ENCODE data around the gene EHD4.

Gene EHD4

DNA sequence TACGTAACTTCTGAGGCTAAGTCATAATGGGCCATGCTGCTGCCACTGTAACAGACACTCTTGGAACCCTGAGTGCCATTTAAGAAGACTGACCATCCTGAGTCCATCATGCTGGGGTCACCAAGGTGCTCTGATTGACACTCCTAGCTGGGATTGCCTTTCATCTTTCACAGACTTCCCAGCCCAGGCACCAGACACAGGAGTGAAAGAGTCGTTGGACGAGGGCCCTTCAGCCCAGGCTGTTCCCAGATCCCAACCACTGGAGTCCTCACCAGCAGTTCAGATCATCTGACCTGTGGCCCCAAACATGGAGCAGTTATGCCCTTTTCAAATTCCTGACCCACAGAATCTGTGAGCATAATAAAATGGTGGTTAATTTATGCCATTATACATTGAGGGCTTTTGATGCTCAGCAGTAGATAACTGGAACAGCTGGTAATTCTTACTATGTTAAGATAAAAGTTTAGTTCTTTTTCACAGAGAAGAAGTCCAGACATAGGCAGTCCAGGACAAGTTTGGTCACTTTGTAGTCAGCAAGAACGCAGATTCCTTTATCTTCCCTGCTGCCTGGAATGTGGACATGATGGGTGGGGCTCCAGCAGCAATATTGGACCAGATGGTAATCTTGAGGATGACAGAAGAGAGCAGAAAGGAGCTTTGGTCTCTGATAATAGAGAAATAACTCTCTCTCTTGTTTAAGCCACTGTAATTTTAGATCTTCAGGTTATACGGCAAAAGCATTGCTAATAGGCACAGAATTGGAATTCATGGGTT, 7.3 kb upstream of the EHD4 start:
- DNase-seq: no peak

DNA sequence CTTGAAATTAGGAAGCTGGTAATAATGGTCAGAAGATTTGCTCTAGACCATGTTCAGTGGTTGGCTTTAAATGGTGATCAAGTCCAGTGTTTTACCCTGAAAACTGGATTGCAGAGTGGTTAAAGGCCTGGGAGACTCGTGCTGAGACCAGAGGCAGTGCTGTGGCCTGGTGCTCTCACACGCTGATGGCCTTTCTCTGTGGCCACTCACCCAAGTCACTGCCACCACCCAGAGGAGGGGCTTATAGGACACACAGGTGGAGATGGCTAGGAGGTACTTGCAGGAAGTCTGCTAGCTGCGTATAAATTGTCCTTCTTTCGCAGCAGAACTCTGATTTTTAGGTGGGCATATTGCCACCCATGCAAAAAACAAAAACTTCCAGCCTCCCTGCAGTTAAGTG, 6.2 kb upstream of the EHD4 start:
- DNase-seq: no peak

DNA sequence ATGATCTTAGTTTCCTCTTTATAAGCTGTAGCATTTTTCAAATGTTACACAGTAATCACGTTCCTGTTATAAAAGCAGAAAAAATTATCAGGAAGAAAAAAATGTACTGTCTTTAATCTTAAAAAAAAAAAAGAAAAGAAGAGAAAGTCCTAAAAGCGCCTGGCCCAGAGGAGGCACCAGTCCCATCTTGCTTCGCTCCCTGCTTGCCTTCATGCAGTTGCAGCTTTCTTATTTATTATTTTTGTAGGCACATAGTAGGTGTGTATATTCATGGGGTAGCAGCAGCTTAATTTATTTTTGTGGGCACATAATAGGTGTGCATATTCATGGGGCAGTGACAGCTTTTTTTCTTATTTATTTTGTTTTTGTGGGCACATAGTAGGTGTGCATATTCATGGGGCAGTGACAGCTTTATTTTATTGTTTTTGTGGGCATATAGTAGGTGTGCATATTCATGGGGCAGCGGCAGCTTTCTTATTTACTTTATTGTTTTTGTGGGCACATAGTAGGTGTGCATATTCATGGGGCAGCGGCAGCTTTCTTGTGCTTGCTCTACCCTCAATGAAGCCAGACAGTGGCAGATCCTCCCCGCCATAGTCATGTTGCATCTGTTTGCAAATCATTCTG, 5.5 kb upstream of the EHD4 start:
- no peak for DNase-seq

DNA sequence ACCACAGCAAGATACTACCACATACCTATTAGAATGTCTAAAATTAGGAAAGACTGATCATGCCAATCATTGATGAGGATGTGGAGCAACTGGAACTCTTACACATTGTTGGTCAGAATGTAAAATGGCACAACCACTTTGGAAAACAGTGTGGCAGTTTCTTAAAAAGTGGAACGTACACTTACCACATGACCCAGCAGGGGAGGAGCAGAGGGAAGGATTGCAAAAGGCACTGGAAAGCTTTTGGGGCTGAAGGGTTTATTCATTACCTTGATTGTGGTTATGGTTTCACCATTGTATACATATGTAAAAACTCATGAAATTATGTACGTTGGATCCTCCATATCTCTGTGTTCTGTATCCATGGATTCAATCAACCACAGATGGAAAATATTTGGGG, 3.3 kb upstream of the EHD4 start:
- DNase-seq: no peak

DNA sequence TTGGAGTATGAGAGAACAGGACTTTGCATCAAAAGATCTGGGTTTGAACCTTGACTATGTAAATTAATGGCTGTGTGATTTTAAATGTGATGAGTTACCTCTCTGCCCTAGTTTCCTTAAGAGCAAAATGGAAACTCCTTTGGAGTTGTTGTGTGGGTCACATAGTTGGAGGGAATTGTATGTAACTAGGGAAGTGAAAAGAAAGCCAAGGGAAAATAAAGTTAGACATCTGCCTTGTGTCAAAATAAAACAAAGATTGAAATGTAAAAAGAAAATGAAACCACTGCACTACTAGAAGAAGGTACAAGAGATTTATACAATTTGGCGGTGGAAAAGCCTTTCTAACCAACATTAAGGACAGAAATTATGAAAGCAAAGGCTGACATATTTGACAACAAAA, 1.7 kb upstream of the EHD4 start:
- no peak for DNase-seq

DNA sequence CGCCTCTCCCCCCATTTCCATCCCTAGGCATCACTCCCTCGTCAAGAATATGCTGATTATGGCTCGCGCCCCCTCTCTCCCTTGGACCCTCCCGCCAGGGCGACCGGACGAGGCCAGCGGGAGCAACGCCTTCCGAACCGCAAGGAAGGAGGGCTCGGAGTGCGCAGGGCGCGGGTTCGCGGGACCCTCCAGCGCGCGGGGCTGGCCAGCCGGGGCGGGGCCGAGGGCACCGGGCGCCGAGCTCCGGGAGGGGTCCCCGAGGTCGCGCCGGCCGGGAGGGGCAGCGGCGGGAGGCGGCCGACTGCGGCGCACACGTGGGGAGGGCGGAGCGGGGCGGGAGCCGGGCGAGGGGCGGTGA, 483 bp downstream of the EHD4 start:
- no peak for DNase-seq

DNA sequence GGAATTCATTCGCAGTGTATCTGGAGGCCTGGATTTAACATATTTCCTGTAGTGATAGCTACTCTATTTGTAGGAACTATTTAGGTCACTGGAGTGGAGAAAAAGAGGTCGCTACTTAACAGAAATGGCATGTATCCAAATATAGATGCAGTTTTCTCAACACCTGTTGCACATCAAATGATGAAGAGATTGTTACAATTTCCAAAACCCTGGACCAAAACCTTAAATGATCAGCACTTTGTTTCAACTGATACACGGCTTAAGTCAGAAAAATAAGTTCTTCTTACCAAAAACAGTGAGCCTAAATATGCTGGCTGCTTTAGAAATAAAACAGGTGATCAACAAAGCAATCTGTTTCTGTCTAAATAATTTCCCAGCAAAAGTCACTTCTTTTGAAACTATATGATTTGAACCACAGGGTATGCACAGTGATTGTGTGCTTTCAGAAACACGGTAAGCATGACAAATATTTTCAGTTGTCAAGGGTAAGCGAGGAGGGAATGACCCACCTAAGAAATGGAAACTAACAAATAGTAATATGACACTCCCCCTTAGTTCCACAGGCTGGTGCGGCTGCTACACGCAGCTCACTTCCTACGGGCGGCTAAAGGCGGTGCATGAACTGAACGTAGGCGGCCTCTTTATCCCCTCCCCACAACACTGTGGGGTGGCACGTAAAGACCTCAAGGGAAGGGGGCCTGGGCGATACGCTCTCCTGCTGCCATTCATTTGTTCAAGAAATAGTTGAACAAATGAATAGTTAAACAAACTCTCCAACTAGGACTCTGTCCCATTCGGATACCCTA, 1.1 kb downstream of the EHD4 start:
- DNase-seq: no peak

DNA sequence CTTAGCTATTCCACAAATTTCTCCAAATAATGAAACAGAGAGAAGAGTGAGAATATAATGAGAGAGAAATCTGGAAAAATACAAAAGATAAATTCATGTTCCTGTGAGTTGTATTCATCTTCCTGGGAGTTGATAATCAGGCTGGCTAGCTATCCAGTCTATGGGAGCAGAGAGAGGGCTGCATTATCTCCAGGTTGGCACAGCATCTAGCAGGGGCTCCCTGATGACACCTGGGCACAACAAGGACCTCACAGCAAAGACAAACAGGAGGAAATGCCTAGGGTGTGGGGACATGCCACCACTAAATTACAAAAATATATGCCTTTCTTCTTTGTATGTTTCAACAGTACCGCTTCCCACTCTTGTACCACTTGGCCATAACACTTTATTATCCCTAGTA, 1.9 kb downstream of the EHD4 start:
- DNase-seq: no peak

DNA sequence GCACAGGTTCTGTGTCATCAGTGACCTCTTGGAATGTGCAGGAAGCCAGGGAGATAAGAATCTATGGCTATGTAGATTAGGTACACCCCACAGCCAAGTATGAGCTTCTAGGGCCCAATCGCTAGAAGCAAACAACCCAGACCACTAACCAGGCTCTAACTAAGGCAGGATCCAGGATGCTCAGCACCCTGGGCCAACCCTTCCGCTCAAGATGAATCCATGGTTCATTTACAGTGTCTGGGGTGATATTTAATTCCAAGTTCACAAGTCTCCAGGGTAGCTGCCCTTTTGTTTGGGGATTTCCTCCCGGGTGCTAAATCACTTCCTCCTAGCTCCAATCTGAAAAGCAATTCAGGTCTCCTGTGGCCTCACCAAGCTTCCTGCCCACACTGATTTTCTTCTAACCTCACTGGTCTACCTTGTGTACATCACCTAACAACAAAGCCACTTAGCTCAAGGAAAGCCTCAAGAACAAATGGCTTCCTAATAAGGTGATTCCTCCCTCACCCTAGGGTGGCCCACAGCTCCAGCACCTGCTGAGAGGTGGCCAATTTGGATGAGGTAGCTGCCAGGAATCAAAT, 2.4 kb downstream of the EHD4 start:
- no peak for DNase-seq

DNA sequence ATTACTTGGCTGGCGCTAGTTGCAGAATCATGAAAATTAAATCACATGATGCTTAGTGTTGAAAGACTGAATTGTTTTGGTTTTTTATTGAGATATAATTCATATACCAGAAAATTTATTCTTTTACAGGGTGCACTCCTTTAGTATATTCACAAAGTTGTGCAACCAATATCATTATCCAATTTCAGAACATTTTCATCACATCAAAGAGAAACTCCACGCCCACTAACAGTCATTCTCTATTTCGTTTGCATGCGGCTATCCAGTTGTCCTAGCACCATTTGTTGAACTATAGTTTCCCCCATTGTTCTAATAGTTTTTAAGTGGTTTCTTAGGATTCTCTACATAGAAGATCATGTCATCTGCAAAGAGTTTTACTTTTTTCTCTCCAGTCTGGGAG, 3.7 kb downstream of the EHD4 start:
- DNase-seq: no peak

DNA sequence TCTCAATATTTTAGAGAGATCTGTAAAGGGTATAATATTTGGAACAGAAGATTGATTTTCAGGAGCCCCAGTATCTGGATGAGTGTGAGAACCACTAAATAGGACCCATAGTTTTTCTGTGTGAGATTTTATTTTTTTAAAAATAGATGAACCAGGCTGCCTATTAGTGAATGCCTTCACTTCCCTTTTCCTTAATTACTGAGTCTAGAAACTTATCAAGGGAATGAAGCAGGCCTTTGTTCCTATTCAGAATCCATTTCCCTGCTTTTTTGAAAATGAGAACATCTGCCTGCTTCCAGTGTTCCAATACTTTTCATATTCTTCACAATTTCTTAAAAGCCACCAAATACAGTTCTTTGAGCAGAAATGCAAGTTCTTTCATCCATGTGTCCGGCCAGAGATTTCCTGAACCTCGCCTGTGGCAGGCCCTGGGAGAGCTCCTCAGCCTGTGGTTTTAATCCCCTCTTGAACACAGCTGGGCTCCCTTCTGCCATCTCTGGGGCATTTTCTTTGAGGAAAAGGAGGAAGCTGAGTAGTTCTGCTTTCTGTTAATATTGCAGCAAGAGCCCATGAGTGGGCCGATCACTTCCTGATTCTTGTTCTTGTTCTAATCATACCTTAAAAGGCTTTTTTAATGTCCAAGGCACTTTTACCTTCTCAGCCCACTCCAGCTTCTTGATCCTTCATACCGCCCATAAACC, 4.7 kb downstream of the EHD4 start:
- DNase-seq: no peak

DNA sequence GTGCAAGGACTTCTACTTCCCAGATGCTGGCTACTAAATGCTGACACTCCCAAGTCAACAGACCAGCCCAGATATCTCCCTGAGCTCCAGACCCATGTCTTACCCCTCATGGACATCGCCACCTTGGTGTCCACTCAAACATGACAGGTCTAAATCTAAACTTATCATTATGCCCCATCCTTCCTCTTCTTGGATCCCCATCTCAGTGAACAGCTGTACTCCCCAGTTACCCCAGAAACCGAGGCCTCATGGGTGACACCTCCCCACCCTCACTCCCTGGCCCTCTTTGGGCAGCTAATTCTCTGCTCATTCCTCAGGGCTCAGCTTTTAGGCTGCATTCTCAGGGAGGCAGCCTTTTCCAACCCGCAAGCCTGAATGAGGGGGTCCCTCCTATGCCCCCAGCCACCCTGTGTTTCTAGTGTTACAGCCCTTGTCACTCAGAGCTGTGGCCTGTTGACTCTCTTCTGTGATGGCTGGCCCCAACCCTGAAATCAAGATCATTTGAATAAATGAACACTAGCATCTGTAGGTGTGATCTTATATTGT, 5.4 kb downstream of the EHD4 start:
- DNase-seq: no peak

DNA sequence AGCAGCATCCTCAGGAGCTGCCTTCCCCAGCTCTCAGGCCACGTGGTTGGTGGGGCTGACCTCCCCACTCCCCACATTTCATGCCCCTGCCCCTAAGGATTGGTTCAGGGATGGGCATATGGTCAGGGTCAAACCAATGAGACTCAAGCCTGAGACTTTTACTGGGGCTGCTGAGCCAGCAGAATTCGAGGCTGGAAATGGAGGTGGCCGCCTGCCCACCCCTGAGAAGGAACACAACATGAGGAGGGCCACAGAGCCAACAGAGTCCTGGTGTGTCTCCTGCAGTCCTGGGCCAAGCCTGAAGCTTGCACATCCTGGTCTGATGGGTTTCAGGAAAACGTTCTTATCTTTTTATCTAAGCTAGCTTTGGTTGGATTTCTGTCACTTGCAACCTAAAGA, 5.9 kb downstream of the EHD4 start:
- DNase-seq: no peak

DNA sequence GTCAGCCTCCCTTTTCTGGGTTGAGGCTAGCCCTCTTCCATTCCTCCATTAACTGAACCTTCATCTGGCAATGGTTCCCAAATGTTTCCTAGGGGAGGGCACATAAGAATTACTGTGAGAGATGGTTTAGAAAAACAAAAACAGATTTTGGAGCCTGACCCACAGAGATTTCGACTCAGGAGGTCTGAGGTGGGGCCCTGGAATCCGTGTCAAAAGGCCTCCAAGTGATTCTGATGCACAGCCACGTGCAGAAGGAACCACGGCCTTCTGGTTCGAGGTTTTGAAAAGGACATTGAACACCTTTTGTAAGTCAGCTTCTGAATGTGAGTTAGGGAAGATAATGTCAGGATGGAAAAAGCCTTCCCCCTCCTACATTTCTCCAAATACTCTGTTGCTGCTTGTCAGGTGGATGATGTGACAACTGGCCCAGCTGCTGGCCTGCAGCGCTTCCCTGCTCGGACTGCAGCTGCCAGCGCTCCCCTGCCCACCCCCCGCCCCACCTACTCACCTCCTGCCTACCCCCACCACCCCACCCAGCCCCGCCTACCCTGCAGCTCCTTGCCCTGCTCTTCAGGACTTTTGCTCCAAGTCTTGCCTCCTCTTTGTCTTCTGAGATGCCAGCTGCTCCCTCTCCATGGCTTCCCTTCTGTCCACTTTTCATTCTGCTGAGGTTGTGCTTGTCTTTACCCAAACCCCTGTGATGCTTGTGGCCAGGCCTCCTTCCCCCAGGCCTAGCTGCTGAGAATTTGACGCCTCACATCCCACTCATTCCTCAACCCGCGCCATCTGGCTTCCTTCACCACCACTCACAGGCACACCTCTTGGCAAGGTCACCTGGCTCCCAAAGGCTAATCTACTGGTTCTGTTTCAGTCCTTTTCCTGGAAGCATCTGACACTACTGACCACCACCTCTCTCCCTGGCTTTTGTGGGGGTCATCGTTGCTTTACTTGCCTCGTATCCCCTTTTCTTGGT, 6.6 kb downstream of the EHD4 start:
- no peak for DNase-seq

DNA sequence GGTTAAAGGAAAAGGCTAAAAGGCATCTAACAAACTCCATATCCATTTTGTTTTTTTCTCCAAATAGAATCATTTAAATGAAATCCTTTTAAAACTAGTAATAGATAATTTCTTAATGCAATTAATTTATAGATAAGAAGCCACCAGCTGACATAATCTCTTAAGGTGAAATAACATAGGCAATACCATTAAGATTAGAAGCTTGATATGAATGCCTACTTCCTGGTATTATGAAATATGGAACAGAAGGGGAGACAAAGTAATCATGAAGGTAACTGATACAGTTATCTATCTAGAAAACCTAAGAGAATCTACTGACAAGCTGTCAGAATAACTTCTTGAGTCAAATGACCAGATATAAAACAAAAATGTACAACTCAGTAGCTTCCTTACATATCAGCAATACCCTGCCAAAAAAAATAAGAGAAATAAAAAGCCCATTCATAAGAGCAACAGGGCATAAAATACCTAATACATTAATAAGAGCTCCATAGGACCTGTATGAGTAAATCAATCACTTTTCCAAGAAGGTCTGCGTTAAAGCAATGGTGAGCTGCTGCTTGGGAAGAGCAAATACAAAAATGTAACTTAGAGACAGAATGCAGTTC, 10.7 kb downstream of the EHD4 start:
- DNase-seq: no peak

DNA sequence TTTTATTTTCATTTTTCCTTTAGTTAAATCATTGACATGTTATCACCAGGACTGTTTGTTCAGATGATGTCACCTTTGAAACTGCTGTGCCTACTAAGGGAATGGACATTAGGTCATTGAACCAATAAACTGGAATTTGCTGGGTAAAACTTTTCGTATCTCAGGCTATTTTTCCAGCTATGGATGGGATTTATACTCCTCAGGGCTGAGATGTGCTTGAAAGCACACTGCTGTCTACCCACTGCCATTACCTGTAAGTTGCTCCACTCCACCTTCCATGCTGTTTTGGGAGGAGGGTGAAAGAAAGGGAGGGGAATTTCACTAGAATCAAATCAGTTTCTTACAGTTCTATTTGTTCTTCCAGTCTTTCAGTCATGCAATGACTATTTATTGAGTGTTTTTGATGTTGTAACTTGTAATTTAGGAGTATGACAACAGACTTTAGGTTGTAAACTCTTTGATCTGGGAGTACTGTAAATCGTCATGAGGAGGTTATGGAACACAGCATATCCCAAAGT, 11.3 kb downstream of the EHD4 start:
- no peak for DNase-seq

DNA sequence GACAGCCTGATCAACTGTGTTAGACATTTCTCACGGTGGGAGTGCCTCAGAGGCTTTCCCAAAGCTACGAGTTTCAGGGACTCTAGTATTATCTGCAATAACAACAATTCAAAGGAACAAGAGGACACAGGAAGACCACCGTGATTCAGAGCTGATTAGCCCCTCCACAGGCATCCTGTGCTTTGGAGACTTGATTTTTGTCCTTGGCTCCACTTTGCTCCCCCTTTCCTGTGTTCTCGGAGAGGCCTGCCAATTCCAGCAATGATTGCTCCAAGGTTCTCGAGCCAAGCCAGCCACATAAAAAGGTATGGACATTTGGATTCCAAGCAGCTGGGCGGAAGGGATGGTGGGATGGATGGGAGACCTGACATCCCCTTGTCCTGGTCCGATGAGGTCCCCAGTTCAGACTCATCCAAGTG, 14.3 kb downstream of the EHD4 start:
- DNase-seq: no peak

DNA sequence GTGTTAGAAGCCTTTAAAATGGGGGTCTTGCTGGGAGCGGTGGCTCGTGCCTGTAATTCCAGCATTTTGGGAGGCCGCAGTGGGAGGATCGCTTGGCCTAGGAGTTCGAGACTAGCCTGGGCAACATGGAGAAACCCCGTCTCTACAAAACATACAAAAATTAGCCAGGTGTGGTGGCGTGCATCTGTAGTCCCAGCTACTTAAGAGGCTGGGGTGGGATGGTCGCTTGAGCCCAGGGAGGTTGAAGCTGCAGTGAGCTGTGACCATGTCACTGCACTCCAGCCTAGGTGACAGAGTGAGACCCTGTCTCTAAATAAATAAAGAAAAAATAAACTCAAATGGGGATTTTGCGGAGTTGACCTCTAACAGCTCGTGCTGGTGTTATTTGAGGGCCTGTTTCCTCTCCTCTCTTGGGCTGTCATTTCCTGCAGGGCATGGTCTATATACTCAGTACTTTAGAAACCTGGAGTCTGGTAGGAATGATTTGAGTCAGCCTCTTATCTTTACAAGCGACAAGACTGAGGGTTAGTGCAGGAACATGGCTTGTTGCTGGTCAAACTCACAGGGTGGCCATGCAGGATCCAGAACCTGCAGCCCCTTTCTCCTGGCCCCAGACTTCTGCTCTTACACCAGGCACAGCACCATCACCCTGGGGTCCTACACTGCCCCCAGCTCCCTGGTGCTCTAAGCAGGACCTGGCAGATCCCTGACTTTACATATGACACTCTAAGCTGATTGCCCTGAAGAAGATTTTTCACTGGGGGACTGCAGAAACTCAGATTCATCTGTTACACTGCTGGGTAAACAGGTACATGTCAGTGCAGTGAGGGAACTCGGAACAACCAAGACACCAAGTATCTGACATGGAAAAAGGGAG, 15.1 kb downstream of the EHD4 start:
- no peak for DNase-seq

DNA sequence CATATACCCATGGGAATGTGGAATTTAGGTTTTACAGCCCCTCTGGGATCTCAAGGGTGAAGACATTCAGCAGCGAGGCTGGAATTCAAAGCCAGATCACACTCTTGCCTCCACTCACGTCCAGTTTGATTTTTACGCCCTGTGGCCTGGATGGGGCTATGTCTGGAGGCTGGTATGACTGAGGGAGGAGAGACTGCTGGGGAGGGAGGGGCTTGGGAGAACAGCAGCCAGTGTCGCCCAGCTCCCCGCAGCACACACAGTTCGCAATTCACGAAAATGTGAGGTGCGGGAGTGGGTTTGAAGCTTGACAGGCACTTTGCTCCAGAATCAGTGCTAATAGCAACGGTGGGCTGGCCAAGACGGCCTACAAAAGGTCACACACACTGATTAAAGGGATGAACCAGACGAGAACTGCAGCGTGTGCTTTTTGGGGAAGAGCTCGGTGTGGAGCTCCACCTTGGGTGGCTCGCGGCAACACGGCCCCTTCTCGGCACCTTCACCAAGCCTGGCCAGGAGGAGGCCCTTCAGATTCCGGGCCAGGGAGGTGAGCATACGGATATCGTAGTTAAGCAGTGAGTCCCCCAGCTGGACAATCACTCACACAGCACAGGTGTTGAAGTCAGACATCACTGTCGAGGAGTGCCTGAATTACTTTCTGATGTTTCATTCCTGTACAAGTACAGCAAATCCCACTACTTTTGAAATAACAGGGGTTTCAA, 16.4 kb downstream of the EHD4 start:
- no peak for DNase-seq

All from NCI-H446 treated with DMSO at 0.1 percent for 48 hours (cell line).